ENCODE results near the gene COX5A. TPM values are rescaled to one million over a fixed set of nuclear protein-coding genes. Genes with fewer than 3 reads are reported as not detected.

The COX5A gene
- total RNA-seq, result 96.6 TPM

GRCh38 chr15:74937590-74938371, at the start of gene COX5A:
Gene COX5A, minus strand, starts transcription at chr15:74938073. Its CDS starts 59 bp downstream, at chr15:74938014.
- H3K4me3 ChIP-seq (ENCODE audit: low read length in 3 of 3), result peak within 1 kb of the TSS; percentile 82 to 88 (median 82)
- no peaks in the 10 kb centered on the region for H3K9me3 ChIP-seq (ENCODE audit: control insufficient read depth in 3 of 3, low read length in 3 of 3)
- H3K27me3 ChIP-seq (ENCODE audit: control insufficient read depth in 3 of 3, insufficient read depth in 3 of 3, low read length in 3 of 3), result no peaks in the 10 kb centered on the region
- H3K4me1 ChIP-seq (ENCODE audit: control insufficient read depth in 3 of 3, insufficient read depth in 3 of 3, low read length in 3 of 3), result peaks cover 8 to 21% (median 12%) of the 10 kb centered on the region in 3 donors
- peaks cover 0 to 2% (median 0%) of the 10 kb centered on the region in 3 donors for H3K36me3 ChIP-seq (ENCODE audit: control insufficient read depth in 3 of 3, insufficient read depth in 3 of 3, low read length in 3 of 3)
- peak within 1 kb of the TSS; percentile 96 to 98 (median 97) for H3K9ac ChIP-seq (ENCODE audit: low read depth in 1 of 3, low read length in 3 of 3)
- H3K27ac ChIP-seq (ENCODE audit: low read depth, low read length), result peak within 1 kb of the TSS; percentile 98

- no peak overlapping the region for H3K27ac ChIP-seq (ENCODE audit: low read depth, low read length)
- H3K27me3 ChIP-seq (ENCODE audit: control insufficient read depth in 3 of 3, insufficient read depth in 3 of 3, low read length in 3 of 3), result peaks cover 10 to 15% (median 13%) of the 10 kb centered on the region in 3 donors
- no peaks in the 10 kb centered on the region for H3K4me1 ChIP-seq (ENCODE audit: control insufficient read depth in 3 of 3, insufficient read depth in 3 of 3, low read length in 3 of 3)
- no peaks in the 10 kb centered on the region for H3K9me3 ChIP-seq (ENCODE audit: control insufficient read depth in 3 of 3, low read length in 3 of 3)
- H3K4me3 ChIP-seq (ENCODE audit: low read length in 3 of 3), result no peak overlapping the region
- H3K9ac ChIP-seq (ENCODE audit: low read depth in 1 of 3, low read length in 3 of 3), result no peak overlapping the region
- no peaks in the 10 kb centered on the region for H3K36me3 ChIP-seq (ENCODE audit: control insufficient read depth in 3 of 3, insufficient read depth in 3 of 3, low read length in 3 of 3)
Measured at GRCh38 chr15:74983725-74984231, 45.9 kb upstream of the COX5A start.

- H3K27me3 ChIP-seq (ENCODE audit: control insufficient read depth in 3 of 3, insufficient read depth in 3 of 3, low read length in 3 of 3), result peaks cover 8 to 15% (median 13%) of the 10 kb centered on the region in 3 donors
- no peaks in the 10 kb centered on the region for H3K9me3 ChIP-seq (ENCODE audit: control insufficient read depth in 3 of 3, low read length in 3 of 3)
- H3K4me3 ChIP-seq (ENCODE audit: low read length in 3 of 3), result no peak overlapping the region
- no peak overlapping the region for H3K9ac ChIP-seq (ENCODE audit: low read depth in 1 of 3, low read length in 3 of 3)
- H3K36me3 ChIP-seq (ENCODE audit: control insufficient read depth in 3 of 3, insufficient read depth in 3 of 3, low read length in 3 of 3), result no peaks in the 10 kb centered on the region
- no peaks in the 10 kb centered on the region for H3K4me1 ChIP-seq (ENCODE audit: control insufficient read depth in 3 of 3, insufficient read depth in 3 of 3, low read length in 3 of 3)
- H3K27ac ChIP-seq (ENCODE audit: low read depth, low read length), result no peak overlapping the region
Measured at GRCh38 chr15:74982183-74982582, 44.3 kb upstream of the COX5A start.

DNA sequence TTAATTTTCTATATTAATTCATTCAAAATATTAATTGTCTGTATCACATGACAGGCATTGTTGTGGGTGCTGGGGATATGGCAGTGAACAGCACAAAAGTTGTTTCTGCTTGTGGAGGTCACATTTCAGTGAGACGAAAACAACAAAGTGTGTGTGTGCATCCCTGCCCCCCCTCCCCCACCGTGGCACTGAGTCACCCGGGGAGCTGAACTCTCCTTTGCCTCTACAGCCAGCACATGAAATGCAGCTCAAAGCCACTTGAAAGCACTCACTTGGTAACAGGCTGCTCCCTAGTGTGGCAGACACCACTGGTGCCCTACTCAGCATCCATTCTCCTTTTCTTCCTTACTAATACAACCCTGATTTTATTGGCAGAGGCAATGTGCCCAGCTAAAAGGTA, 40.6 kb upstream of the COX5A start:
- Histone ChIP-seq H3K9ac (ENCODE audit: low read depth in 1 of 3, low read length in 3 of 3) (no peak overlapping the region), H3K4me3 (ENCODE audit: low read length in 3 of 3) (no peak overlapping the region), H3K4me1 (ENCODE audit: control insufficient read depth in 3 of 3, insufficient read depth in 3 of 3, low read length in 3 of 3) (no peaks in the 10 kb centered on the region), H3K36me3 (ENCODE audit: control insufficient read depth in 3 of 3, insufficient read depth in 3 of 3, low read length in 3 of 3) (no peaks in the 10 kb centered on the region), H3K27me3 (ENCODE audit: control insufficient read depth in 3 of 3, insufficient read depth in 3 of 3, low read length in 3 of 3) (peaks cover 0 to 3% (median 0%) of the 10 kb centered on the region in 3 donors), H3K9me3 (ENCODE audit: control insufficient read depth in 3 of 3, low read length in 3 of 3) (no peaks in the 10 kb centered on the region), H3K27ac (ENCODE audit: low read depth, low read length) (no peak overlapping the region)

DNA sequence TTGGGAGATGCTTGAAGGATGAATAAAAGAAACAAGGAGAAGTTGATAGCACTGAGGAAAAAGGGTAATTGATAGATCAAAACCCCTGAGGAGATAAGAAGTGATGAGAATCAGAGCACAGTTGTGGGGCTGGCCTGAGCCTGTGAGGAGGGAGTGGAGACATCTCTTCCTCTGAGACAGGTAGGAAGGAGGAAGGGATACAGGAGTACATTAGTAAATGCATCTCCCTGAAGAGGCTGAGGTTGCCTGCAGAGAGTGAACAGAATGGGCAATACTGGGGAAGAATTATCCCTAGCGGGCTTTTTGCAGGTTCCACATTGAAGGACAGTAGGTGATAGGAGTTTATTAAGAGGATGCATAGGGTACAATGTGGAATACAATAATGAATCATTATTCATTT, 40.2 kb upstream of the COX5A start:
- no peaks in the 10 kb centered on the region for H3K9me3 ChIP-seq (ENCODE audit: control insufficient read depth in 3 of 3, low read length in 3 of 3)
- H3K4me1 ChIP-seq (ENCODE audit: control insufficient read depth in 3 of 3, insufficient read depth in 3 of 3, low read length in 3 of 3), result no peaks in the 10 kb centered on the region
- H3K36me3 ChIP-seq (ENCODE audit: control insufficient read depth in 3 of 3, insufficient read depth in 3 of 3, low read length in 3 of 3), result no peaks in the 10 kb centered on the region
- no peak overlapping the region for H3K9ac ChIP-seq (ENCODE audit: low read depth in 1 of 3, low read length in 3 of 3)
- H3K27ac ChIP-seq (ENCODE audit: low read depth, low read length), result no peak overlapping the region
- no peak overlapping the region for H3K4me3 ChIP-seq (ENCODE audit: low read length in 3 of 3)
- H3K27me3 ChIP-seq (ENCODE audit: control insufficient read depth in 3 of 3, insufficient read depth in 3 of 3, low read length in 3 of 3), result peaks cover 0 to 3% (median 0%) of the 10 kb centered on the region in 3 donors

GRCh38 chr15:74977599-74977998, 39.7 kb upstream of the COX5A start:
- no peaks in the 10 kb centered on the region for H3K4me1 ChIP-seq (ENCODE audit: control insufficient read depth in 3 of 3, insufficient read depth in 3 of 3, low read length in 3 of 3)
- no peak overlapping the region for H3K4me3 ChIP-seq (ENCODE audit: low read length in 3 of 3)
- no peaks in the 10 kb centered on the region for H3K36me3 ChIP-seq (ENCODE audit: control insufficient read depth in 3 of 3, insufficient read depth in 3 of 3, low read length in 3 of 3)
- H3K27ac ChIP-seq (ENCODE audit: low read depth, low read length), result no peak overlapping the region
- H3K9ac ChIP-seq (ENCODE audit: low read depth in 1 of 3, low read length in 3 of 3), result peak overlapping the region in 1 of 3 donors; percentile 25
- H3K27me3 ChIP-seq (ENCODE audit: control insufficient read depth in 3 of 3, insufficient read depth in 3 of 3, low read length in 3 of 3), result peaks cover 0 to 3% (median 0%) of the 10 kb centered on the region in 3 donors
- H3K9me3 ChIP-seq (ENCODE audit: control insufficient read depth in 3 of 3, low read length in 3 of 3), result no peaks in the 10 kb centered on the region

DNA sequence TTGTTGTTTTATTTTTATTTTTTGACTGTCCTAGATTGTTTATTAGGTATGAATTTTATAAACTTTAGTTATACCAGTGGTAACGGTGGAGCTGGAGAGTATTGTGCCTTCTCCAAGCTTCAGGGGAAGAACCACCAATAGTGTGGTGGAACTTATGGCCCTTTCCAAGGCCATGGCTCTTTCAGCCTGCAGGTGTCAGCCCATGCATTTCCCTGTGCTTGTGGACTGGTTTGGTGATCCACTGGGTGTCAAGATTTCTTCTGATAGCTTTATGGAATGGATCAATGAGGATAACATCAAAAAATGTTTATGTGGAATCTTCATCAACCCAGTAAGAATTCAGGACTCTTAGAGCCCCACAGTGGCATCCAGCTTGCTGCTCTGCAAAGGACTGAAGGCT, 38.3 kb upstream of the COX5A start:
- Histone ChIP-seq H3K27me3 (ENCODE audit: control insufficient read depth in 3 of 3, insufficient read depth in 3 of 3, low read length in 3 of 3) (no peaks in the 10 kb centered on the region), H3K9ac (ENCODE audit: low read depth in 1 of 3, low read length in 3 of 3) (no peak overlapping the region), H3K4me3 (ENCODE audit: low read length in 3 of 3) (no peak overlapping the region), H3K27ac (ENCODE audit: low read depth, low read length) (no peak overlapping the region), H3K4me1 (ENCODE audit: control insufficient read depth in 3 of 3, insufficient read depth in 3 of 3, low read length in 3 of 3) (no peaks in the 10 kb centered on the region), H3K36me3 (ENCODE audit: control insufficient read depth in 3 of 3, insufficient read depth in 3 of 3, low read length in 3 of 3) (no peaks in the 10 kb centered on the region), H3K9me3 (ENCODE audit: control insufficient read depth in 3 of 3, low read length in 3 of 3) (no peaks in the 10 kb centered on the region)

GRCh38 chr15:74967670-74968069, 29.8 kb upstream of the COX5A start:
- Histone ChIP-seq H3K9me3 (ENCODE audit: control insufficient read depth in 3 of 3, low read length in 3 of 3) (no peaks in the 10 kb centered on the region), H3K9ac (ENCODE audit: low read depth in 1 of 3, low read length in 3 of 3) (no peak overlapping the region), H3K27me3 (ENCODE audit: control insufficient read depth in 3 of 3, insufficient read depth in 3 of 3, low read length in 3 of 3) (no peaks in the 10 kb centered on the region), H3K4me1 (ENCODE audit: control insufficient read depth in 3 of 3, insufficient read depth in 3 of 3, low read length in 3 of 3) (peaks cover 0 to 3% (median 0%) of the 10 kb centered on the region in 3 donors), H3K4me3 (ENCODE audit: low read length in 3 of 3) (no peak overlapping the region), H3K27ac (ENCODE audit: low read depth, low read length) (no peak overlapping the region), H3K36me3 (ENCODE audit: control insufficient read depth in 3 of 3, insufficient read depth in 3 of 3, low read length in 3 of 3) (no peaks in the 10 kb centered on the region)

DNA sequence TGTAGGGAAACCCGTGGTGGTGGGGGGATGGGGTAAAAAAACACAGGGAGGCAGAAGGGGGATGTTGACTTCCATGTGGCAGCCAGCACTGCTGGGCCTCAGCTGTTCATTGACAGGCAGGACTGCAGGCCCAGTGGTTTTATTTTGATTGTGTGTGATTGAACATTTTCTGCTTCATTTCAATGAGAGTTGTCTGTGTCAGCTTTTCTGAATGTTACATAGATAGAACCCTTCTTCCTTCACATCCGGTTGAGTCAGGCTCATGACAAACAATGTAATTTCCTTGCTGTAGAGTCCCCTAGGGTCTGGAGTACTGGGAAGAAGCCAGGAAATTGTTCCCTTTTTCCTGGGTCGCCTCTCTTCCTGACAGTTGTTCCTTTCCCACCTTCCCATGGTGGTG, 26.9 kb upstream of the COX5A start:
- Histone ChIP-seq H3K9ac (ENCODE audit: low read depth in 1 of 3, low read length in 3 of 3) (no peak overlapping the region), H3K4me3 (ENCODE audit: low read length in 3 of 3) (no peak overlapping the region), H3K27me3 (ENCODE audit: control insufficient read depth in 3 of 3, insufficient read depth in 3 of 3, low read length in 3 of 3) (peaks cover 0 to 3% (median 2%) of the 10 kb centered on the region in 3 donors), H3K36me3 (ENCODE audit: control insufficient read depth in 3 of 3, insufficient read depth in 3 of 3, low read length in 3 of 3) (no peaks in the 10 kb centered on the region), H3K9me3 (ENCODE audit: control insufficient read depth in 3 of 3, low read length in 3 of 3) (no peaks in the 10 kb centered on the region), H3K27ac (ENCODE audit: low read depth, low read length) (no peak overlapping the region), H3K4me1 (ENCODE audit: control insufficient read depth in 3 of 3, insufficient read depth in 3 of 3, low read length in 3 of 3) (peaks cover 0 to 4% (median 0%) of the 10 kb centered on the region in 3 donors)

GRCh38 chr15:74963213-74963612, 25.3 kb upstream of the COX5A start:
- H3K27ac ChIP-seq (ENCODE audit: low read depth, low read length), result no peak overlapping the region
- no peak overlapping the region for H3K4me3 ChIP-seq (ENCODE audit: low read length in 3 of 3)
- H3K27me3 ChIP-seq (ENCODE audit: control insufficient read depth in 3 of 3, insufficient read depth in 3 of 3, low read length in 3 of 3), result peaks cover 10 to 15% (median 13%) of the 10 kb centered on the region in 3 donors
- no peaks in the 10 kb centered on the region for H3K9me3 ChIP-seq (ENCODE audit: control insufficient read depth in 3 of 3, low read length in 3 of 3)
- H3K9ac ChIP-seq (ENCODE audit: low read depth in 1 of 3, low read length in 3 of 3), result no peak overlapping the region
- H3K4me1 ChIP-seq (ENCODE audit: control insufficient read depth in 3 of 3, insufficient read depth in 3 of 3, low read length in 3 of 3), result peaks cover 8 to 15% (median 9%) of the 10 kb centered on the region in 3 donors
- H3K36me3 ChIP-seq (ENCODE audit: control insufficient read depth in 3 of 3, insufficient read depth in 3 of 3, low read length in 3 of 3), result no peaks in the 10 kb centered on the region
